ENCODE measurements around the gene FSTL1. TPM values are rescaled to one million over a fixed set of nuclear protein-coding genes. Genes with fewer than 3 reads are reported as not detected.

The FSTL1 gene
- polyA plus RNA-seq, 1 of the 3 experiments (the other 2 are of a cell fraction), result 329 TPM

GRCh38 chr3:120353463-120353862, 97.3 kb downstream of the FSTL1 start:
- TF ChIP-seq POLR2AphosphoS5 (IDR thresholded peaks at IDR 0.05; ENCODE audit: low read depth, low read length) (no peak), USF2 (IDR thresholded peaks at IDR 0.05; ENCODE audit: borderline replicate concordance, low read depth, low read length) (no peak), PBX3 (IDR thresholded peaks at IDR 0.05) (no peak), RXRA (IDR thresholded peaks at IDR 0.05; ENCODE audit: borderline replicate concordance, low read depth) (no peak), FOXJ3 (CRISPR knock-in tag; IDR thresholded peaks at IDR 0.05) (no peak), REST (IDR thresholded peaks at IDR 0.05; ENCODE audit: low read depth, low read length) (no peak), FOSL2 (IDR thresholded peaks at IDR 0.05; ENCODE audit: borderline replicate concordance, low read depth) (no peak), YY1 (IDR thresholded peaks at IDR 0.05; ENCODE audit: low read depth) (no peak), RFX5 (IDR thresholded peaks at IDR 0.05; ENCODE audit: low read length) (no peak), GATA2 (CRISPR knock-in tag; IDR thresholded peaks at IDR 0.05) (no peak), CHD2 (IDR thresholded peaks at IDR 0.05; ENCODE audit: low read length, partially characterized antibody) (no peak), ELF1 (IDR thresholded peaks at IDR 0.05) (no peak), TAF1 (IDR thresholded peaks at IDR 0.05; ENCODE audit: borderline replicate concordance, low read depth, low read length) (no peak), NRF1 (IDR thresholded peaks at IDR 0.05; ENCODE audit: low read depth, low read length) (no peak), FOXM1 (IDR thresholded peaks at IDR 0.05; ENCODE audit: low read depth) (no peak), EZH2phosphoT487 (IDR thresholded peaks at IDR 0.05; ENCODE audit: borderline replicate concordance, low read depth) (no peak)
- no peak overlapping the region for H3K4me2 ChIP-seq
- no peak overlapping the region for H3K27ac ChIP-seq (ENCODE audit: low read depth in 2 of 2, low read length in 1 of 2)
- no peak for DNase-seq
- POLR2A ChIA-PET, result no interaction called here
- H3F3A ChIP-seq (replicated peaks; ENCODE audit: insufficient read depth), result peaks cover 13% of the 10 kb centered on the region
- H3K9me3 ChIP-seq, result no peaks in the 10 kb centered on the region
- H3K4me3 ChIP-seq (ENCODE audit: low read depth in 2 of 2, low read length in 1 of 2), result no peak overlapping the region
- no peaks in the 10 kb centered on the region for H3K36me3 ChIP-seq (replicated peaks in 1 of 2; ENCODE audit: control insufficient read depth in 1 of 2, insufficient read depth in 2 of 2, low read length in 1 of 2)
- CTCF ChIA-PET, result interaction anchor here (0.7 kb wide), 1 partner anchor 64 kb away, joined by 3 read pairs; no protein-coding TSS in a partner anchor
- peaks cover 2 to 6% of the 10 kb centered on the region in 2 experiments; a peak in 3 of 4 replicates for H3K4me1 ChIP-seq (ENCODE audit: control insufficient read depth in 1 of 2, insufficient read depth in 2 of 2, low read depth in 1 of 2, low read length in 1 of 2)
- no peaks in the 10 kb centered on the region for H3K27me3 ChIP-seq (ENCODE audit: insufficient read depth)
- no peak overlapping the region for H2AFZ ChIP-seq (ENCODE audit: low read depth)
- H3K79me2 ChIP-seq (ENCODE audit: insufficient read depth), result peaks cover 4% of the 10 kb centered on the region
- H3K9me2 ChIP-seq, result no peaks in the 10 kb centered on the region
- H3K9ac ChIP-seq, result no peak overlapping the region
- no peaks in the 10 kb centered on the region for H4K20me1 ChIP-seq (ENCODE audit: insufficient read depth)

Measured in SK-N-SH (cell line).